GM20431 (cell line): Measurements from ENCODE around the gene KLHL34.

Experiments
- in situ Hi-C: fragments of 300-500 bp; cut with MseI, MboI; formaldehyde crosslinking; loops from one replicate; pipeline ENCODE4 v1.15.0; 2020; ENCODE audit warnings: low sequenced_read_pairs; ENCODE audit not compliant: unreplicated experiment

Gene KLHL34

GRCh38 chrX:21658152-21658737 is at the start of gene KLHL34:
Gene KLHL34 (minus strand): TSS chrX:21658330. CDS start chrX:21657788, 542 bp downstream.
- in situ Hi-C loops, result no loop called here

DNA sequence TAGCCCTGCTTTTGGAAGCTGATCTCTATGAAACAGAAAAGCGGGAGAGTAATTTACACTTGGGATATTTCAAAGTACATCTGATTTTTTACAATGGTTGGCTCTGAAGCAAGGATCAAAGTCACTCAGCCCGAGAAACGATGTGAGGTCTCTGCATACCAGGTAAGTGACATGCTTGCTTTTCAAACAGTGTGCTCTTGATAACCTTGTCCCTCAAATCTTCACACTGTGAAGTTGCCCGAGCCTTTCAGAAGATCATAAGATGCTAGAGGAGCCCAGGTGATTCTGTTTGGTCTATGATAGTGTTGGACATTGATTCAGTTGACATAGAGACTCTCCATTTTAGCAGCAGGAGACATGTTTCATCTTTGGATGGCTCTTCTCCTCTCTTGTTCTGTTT is 47.1 kb upstream of the KLHL34 start:
- in situ Hi-C loops, result no loop called here

DNA sequence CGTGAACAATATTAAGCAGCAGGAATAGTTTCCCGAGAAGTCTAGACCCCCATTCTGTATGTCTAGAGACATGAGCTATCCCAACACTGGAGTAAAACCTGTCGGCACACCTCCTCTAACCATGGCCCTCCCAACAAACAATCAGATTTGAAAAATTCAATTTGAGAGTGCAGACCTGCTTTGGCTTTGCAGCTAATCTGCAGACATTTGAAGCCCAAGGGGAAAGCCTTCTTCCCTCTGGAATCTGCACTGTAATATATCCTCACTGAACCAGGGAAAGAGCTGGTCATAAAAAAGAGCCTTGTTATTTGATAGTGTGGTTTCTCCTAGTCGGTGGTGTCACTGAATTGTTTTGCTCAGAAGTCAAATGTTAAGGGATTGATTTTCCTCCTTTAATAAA is 44.6 kb upstream of the KLHL34 start:
- in situ Hi-C loops, result no loop called here

DNA sequence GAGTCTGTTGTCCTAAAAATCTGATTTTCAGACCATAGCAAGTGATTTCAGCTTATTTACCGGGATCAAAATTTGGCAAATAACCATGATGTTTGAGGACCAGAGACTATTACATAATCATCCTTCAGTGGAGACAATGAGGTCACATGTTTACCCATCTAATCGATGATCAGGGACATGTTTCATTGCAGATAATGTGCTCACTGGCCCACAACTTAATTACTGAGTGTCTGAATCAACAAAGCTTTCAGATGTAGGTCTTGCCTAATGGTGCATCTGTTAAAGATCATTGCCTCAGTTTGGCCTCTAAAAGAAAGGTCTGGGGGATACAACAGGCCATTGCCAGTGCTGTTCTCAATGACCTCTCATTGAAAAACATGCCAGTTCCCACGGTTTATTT is 42.8 kb upstream of the KLHL34 start:
- in situ Hi-C loops, result no loop called here

DNA sequence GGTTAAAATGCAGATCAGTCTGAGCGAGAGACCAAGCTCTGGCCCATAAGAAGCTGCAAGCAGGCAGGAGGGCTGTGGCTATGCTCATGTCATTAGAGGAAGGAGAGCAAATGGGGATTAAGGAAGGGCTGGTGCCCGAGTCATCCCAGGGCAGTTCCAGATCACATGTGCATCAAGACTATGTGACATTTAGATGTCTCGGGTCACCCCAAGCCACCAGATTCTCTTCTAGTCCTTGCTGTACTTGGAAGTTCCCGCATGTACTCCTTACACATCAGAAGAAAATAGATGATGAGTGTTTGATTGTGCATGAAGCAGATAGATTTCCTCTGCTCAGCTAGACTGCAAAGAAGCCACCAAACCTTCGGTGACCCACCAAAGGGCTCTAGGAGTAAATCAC is 42.1 kb upstream of the KLHL34 start:
- in situ Hi-C loops, result no loop called here

DNA sequence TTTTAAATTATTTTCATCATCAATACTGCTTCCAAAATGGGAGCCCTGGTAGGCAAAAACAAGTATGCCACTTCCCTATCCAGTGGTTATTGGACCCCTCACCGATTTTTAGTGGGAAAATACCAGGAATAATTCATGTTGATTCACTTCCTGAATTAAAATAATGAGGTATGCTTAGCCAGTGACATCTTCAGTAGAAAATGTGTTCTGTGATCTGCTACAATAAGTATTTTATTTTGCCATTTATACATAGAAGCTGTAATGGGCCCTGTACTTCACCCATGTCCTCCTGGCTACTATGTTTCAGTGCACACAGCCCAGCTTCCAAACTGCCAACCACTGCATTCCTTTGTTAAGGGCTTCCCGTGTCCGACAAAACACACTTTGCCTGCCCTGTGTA is 41.0 kb upstream of the KLHL34 start:
- in situ Hi-C loops, result no loop called here

DNA sequence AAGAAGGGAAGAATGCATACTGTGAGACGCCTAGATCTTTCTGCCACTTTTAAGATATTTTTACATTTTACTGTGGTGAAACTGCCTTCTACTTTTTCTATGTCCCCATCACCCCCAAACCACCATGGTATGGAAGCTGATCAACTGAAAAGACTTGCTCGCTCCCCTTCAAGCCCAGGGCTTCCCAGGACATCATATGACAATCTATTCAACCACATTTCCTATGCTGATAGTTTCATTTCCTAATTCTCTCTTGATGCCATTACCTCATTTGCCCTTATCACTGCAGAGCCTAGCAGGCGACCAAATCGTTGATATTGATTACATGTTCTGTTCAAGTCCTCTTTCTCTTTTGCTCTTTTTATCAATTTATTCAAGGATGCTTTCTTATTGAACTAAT is 40.1 kb upstream of the KLHL34 start:
- in situ Hi-C loops, result no loop called here

DNA sequence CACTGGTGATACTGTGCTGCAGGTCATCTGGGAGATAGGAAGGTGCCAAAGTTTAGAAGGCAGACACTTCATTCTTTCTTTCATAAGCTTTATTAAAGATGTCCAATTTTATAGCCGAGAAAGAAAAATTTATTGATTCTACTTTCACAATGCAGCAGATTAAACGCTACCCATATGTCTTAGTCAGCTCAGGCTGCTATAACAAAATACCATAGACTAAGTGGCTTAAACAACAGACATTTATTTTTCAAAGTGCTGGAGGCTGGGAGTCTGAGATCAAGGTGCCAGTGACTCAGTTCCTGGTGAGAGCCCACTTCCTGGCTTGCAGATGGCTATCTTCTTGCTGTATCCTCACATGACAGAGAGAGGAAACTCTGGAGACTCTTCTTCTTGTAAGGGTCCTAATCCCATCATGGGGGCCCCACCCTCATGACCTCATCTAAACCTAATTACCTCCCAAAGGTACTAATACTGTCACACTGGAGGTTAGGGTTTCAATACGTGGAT is 33.4 kb upstream of the KLHL34 start:
- in situ Hi-C loops, result no loop called here

GRCh38 chrX:21683941-21684340 is 25.8 kb upstream of the KLHL34 start:
- in situ Hi-C loops, result no loop called here

GRCh38 chrX:21678048-21678612 is 20.0 kb upstream of the KLHL34 start:
- in situ Hi-C loops, result no loop called here

- in situ Hi-C loops, result no loop called here
These were observed 17.8 kb upstream of the KLHL34 start for GRCh38 chrX:21675931-21676330.

DNA sequence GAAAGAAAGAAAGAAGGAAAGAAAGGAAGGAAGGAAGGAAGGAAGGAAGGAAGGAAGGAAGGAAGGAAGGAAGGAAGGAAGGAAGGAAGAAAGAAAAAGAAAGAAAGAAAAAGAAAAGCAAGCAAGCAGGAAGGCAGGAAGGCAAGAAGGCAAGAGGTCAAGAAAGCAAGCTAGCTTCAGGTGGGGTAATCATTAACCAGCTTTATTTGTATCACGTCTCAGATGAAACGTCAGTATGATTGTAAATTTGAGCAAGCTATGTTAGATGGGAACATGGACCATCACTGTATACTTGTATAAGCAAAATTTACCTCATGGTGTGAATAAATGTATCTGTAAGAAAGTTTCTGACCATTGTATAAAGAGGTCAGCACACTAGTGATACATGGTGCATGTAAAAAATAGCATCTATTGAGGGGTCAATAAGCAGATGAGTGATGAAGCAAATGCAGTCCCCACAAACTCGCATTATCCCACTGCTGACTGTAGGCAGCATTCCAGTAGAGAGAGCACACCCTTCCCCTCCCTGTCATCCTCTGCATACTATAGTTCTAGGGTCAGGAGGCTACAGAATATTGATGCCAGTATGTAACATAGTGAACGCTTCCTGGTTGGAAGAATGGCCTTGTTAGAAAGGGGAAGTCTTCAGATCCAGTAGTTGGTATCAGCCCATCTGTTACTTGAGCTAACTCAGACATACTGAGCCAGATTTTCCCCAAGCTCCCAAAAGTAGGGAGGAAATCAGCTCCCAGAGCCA is 16.5 kb upstream of the KLHL34 start:
- in situ Hi-C loops, result no loop called here

DNA sequence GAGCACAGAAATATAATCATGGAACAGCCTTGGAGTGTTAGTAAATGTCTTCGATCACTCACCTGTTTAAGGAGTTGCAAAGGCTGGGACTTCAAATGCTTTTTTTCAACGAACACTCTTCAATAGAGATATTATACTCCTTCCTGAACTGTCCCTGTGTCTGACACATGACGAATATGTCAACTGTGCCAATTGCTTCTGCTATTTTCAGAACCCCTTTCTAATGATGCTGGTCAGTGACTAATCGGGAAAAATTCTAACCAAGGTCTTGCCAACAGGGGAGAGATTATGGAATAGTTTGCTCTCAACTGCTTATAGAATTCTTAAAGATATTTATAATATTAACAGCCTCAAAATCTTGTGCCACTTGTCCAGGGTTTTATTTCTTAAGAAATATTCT is 8.5 kb upstream of the KLHL34 start:
- in situ Hi-C loops, result no loop called here

DNA sequence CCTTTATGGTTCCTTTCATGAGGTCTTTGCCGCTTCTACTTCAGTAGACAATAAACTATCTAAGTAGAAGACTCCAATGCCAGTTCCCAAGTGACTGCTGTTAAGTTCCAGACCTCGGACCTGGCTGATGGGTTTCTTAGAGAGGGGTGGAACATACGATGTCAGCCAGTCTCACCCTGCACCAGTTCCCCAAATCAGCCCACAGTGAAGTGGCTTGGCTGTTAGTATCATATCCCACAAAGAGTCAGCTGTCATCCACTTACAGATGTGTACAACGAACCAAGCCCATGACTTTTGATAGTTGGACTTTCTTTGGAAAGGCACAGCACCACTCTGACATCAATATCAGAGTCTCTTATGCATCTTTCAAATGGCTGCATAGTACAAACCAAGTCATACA is 8.1 kb upstream of the KLHL34 start:
- in situ Hi-C loops, result no loop called here

- in situ Hi-C loops, result no loop called here
These were observed 4.6 kb upstream of the KLHL34 start for GRCh38 chrX:21662761-21663160.

GRCh38 chrX:21661316-21661715 is 3.2 kb upstream of the KLHL34 start:
- in situ Hi-C loops, result no loop called here

DNA sequence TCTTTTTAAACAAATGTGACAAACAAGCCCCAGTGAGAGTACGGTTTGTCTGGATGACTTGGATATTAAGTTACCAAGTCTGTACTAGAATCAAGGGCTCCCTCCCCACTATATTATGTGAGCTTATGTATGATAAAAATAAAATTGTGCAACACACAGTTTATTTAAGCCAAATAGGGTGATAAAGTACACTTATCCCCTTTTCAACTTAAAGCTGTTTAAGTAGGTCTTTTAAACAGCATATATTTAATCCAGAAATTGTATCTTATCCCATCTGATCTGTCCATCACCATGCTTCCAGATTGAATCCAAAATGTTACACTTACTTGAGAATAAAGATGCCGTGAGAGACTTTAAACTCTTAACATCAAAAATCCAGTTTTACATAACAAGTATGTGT is 2.0 kb upstream of the KLHL34 start:
- in situ Hi-C loops, result no loop called here

- in situ Hi-C loops, result no loop called here
These were observed 1.2 kb upstream of the KLHL34 start for GRCh38 chrX:21659320-21659719.

GRCh38 chrX:21658746-21659145 is 616 bp upstream of the KLHL34 start:
- in situ Hi-C loops, result no loop called here

GRCh38 chrX:21657318-21658151 is 595 bp downstream of the KLHL34 start:
- in situ Hi-C loops, result no loop called here
